ENCODE data around the gene MRFAP1.

The MRFAP1 gene

GRCh38 chr4:6684656-6685055 is 44.2 kb downstream of the MRFAP1 start:
- no peak overlapping the region for H3K4me3 ChIP-seq (ENCODE audit: low read depth, low read length)
- DNase-seq (ENCODE audit: low read depth): no peak

- DNase-seq (ENCODE audit: low read depth): no peak
- H3K4me3 ChIP-seq (ENCODE audit: low read depth, low read length): no peak overlapping the region
Observed at GRCh38 chr4:6686104-6686787, 45.8 kb downstream of the MRFAP1 start.

GRCh38 chr4:6687947-6688878 is 47.7 kb downstream of the MRFAP1 start:
- no peak overlapping the region for H3K4me3 ChIP-seq (ENCODE audit: low read depth, low read length)
- no peak for DNase-seq (ENCODE audit: low read depth)

GRCh38 chr4:6688879-6689505 is 48.5 kb downstream of the MRFAP1 start:
- DNase-seq (ENCODE audit: low read depth): peak; percentile 87
- no peak overlapping the region for H3K4me3 ChIP-seq (ENCODE audit: low read depth, low read length)

- H3K4me3 ChIP-seq (ENCODE audit: low read depth, low read length): no peak overlapping the region
- no peak for DNase-seq (ENCODE audit: low read depth)
Observed at GRCh38 chr4:6689506-6689960, 49.0 kb downstream of the MRFAP1 start.

Measured in skeletal muscle cell (primary cell).